OCI-LY3 (cell line): Measurements from ENCODE around the gene HID1.

ENCODE experiments used
- H2AFZ ChIP-seq: fragments of 200-600, 300-600 bp; shearing (Covaris generic); 2 replicates; pipeline ENCODE4 v1.6.0; 2014; ENCODE audit warnings: antibody characterized with exemption, low read depth, low read length
- H3K27ac ChIP-seq: fragments of 200-600, 300-600 bp; sonication (generic); 2 replicates; pipeline ENCODE4 v1.5.1; 2014; ENCODE audit warnings: mild to moderate bottlenecking, low read length, moderate library complexity, mixed read lengths
- H3K27me3 ChIP-seq: fragments of 200-600, 300-600 bp; sonication (generic); 2 replicates; pipeline ENCODE4 v1.6.1; 2014; ENCODE audit warnings: low read depth, low read length, mixed read lengths
- H3K36me3 ChIP-seq: fragments of 200-600, 300-600 bp; sonication (generic); replicated peaks from 2 replicates; pipeline ENCODE3; 2014; ENCODE audit warnings: low read depth, low read length, mixed read lengths
- H3K4me1 ChIP-seq: fragments of 300-600, 200-600 bp; sonication (generic); 2 replicates; pipeline ENCODE4 v1.6.1; 2014; ENCODE audit warnings: low read length, mixed read lengths
- H3K4me2 ChIP-seq: fragments of 200-600, 300-600 bp; sonication (generic); 2 replicates; pipeline ENCODE4 v1.6.1; 2014; ENCODE audit warnings: low read length, mixed read lengths
- H3K4me3 ChIP-seq: fragments of 300-600, 200-600 bp; sonication (generic); 2 replicates; pipeline ENCODE4 v1.5.1; 2014; ENCODE audit warnings: antibody characterized with exemption, mild to moderate bottlenecking, low read length, moderate library complexity
- H3K79me2 ChIP-seq: fragments of 300-600, 200-600 bp; shearing (Covaris generic); 2 replicates; pipeline ENCODE4 v1.6.1; 2014; ENCODE audit warnings: mild to moderate bottlenecking, low read length, mixed read lengths
- H3K9ac ChIP-seq: fragments of 300-600, 200-600 bp; shearing (Covaris generic); 2 replicates; pipeline ENCODE4 v1.6.0; 2014; ENCODE audit warnings: mild to moderate bottlenecking, low read length, moderate library complexity
- H3K9me3 ChIP-seq: fragments of 200-600, 300-600 bp; shearing (Covaris generic); 2 replicates; pipeline ENCODE4 v1.6.1; 2014; ENCODE audit warnings: low read length, mixed read lengths; ENCODE audit not compliant: insufficient read depth
- H4K20me1 ChIP-seq: fragments of 200-600, 300-600 bp; sonication (generic); 2 replicates; pipeline ENCODE4 v1.6.1; 2016; ENCODE audit warnings: low read length, mixed read lengths; ENCODE audit not compliant: insufficient read depth
- CTCF ChIP-seq: fragments of 200-600, 300-600 bp; sonication (generic); IDR thresholded peaks from 2 replicates; pipeline ENCODE4 v1.5.1; 2014; ENCODE audit warnings: antibody characterized with exemption, low read length, low read depth
- EZH2phosphoT487 ChIP-seq: fragments of 200-600 bp; shearing (Covaris generic); IDR thresholded peaks from 2 replicates; pipeline ENCODE4 v1.6.1; 2018; ENCODE audit warnings: antibody characterized with exemption, mixed run types, low read depth

HID1 gene

GRCh38 chr17:74981318-74981978 lies 8.9 kb upstream of the HID1 start:
- Histone ChIP-seq H3K27me3 (peaks cover 14% of the 10 kb centered on the region), H4K20me1 (no peaks in the 10 kb centered on the region), H3K36me3 (no peaks in the 10 kb centered on the region), H3K79me2 (no peaks in the 10 kb centered on the region), H3K4me1 (peaks cover 13% of the 10 kb centered on the region), H3K4me2 (peak overlapping the region; percentile 97), H2AFZ (peak overlapping the region; percentile 97), H3K9ac (peak overlapping the region; percentile 83), H3K9me3 (no peaks in the 10 kb centered on the region), H3K27ac (no peak overlapping the region), H3K4me3 (peak overlapping the region; percentile 94)
- TF ChIP-seq EZH2phosphoT487 (no peak), CTCF (no peak)

- H3K36me3 ChIP-seq: no peaks in the 10 kb centered on the region
- no peaks in the 10 kb centered on the region for H3K9me3 ChIP-seq
- no peaks in the 10 kb centered on the region for H3K79me2 ChIP-seq
- H2AFZ ChIP-seq: no peak overlapping the region
- H3K4me2 ChIP-seq: no peak overlapping the region
- no peaks in the 10 kb centered on the region for H4K20me1 ChIP-seq
- H3K27ac ChIP-seq: no peak overlapping the region
- TF ChIP-seq CTCF: no peak
- TF ChIP-seq EZH2phosphoT487: no peak
- peaks cover 12% of the 10 kb centered on the region for H3K27me3 ChIP-seq
- H3K9ac ChIP-seq: no peak overlapping the region
- H3K4me3 ChIP-seq: no peak overlapping the region
- peaks cover 11% of the 10 kb centered on the region for H3K4me1 ChIP-seq
Measured at GRCh38 chr17:74979408-74980146, 7.0 kb upstream of the HID1 start.

GRCh38 chr17:74978240-74978639 lies 5.7 kb upstream of the HID1 start:
- H3K4me3 ChIP-seq: no peak overlapping the region
- no peaks in the 10 kb centered on the region for H3K36me3 ChIP-seq
- TF ChIP-seq CTCF (no peak), EZH2phosphoT487 (no peak)
- H3K79me2 ChIP-seq: no peaks in the 10 kb centered on the region
- H3K4me1 ChIP-seq: peaks cover 11% of the 10 kb centered on the region
- no peak overlapping the region for H2AFZ ChIP-seq
- no peaks in the 10 kb centered on the region for H3K9me3 ChIP-seq
- H3K27ac ChIP-seq: no peak overlapping the region
- H3K9ac ChIP-seq: no peak overlapping the region
- H4K20me1 ChIP-seq: no peaks in the 10 kb centered on the region
- peaks cover 16% of the 10 kb centered on the region for H3K27me3 ChIP-seq
- no peak overlapping the region for H3K4me2 ChIP-seq

GRCh38 chr17:74977802-74978201 lies 5.2 kb upstream of the HID1 start:
- TF ChIP-seq EZH2phosphoT487 (no peak), CTCF (no peak)
- Histone ChIP-seq H3K36me3 (no peaks in the 10 kb centered on the region), H4K20me1 (no peaks in the 10 kb centered on the region), H3K4me1 (peaks cover 15% of the 10 kb centered on the region), H3K9me3 (no peaks in the 10 kb centered on the region), H3K27ac (no peak overlapping the region), H3K4me3 (no peak overlapping the region), H2AFZ (no peak overlapping the region), H3K79me2 (no peaks in the 10 kb centered on the region), H3K9ac (no peak overlapping the region), H3K27me3 (peaks cover 20% of the 10 kb centered on the region), H3K4me2 (no peak overlapping the region)
